Fibroblast of gingiva (primary cell): ENCODE results near the gene GAMT.
A peak's percentile ranks its signal among the peaks of the same experiment; 100 is the strongest.

Experiments
- DNase-seq: peaks from one replicate; pipeline ENCODE4 v3.0.0-alpha.2; 2011; ENCODE audit warnings: low read depth

Gene GAMT

GRCh38 chr19:1418496-1418775 lies 17.1 kb upstream of the GAMT start:
- no peak for DNase-seq

- DNase-seq, result no peak
Measured at GRCh38 chr19:1417681-1418495, 16.5 kb upstream of the GAMT start.

GRCh38 chr19:1417145-1417544 lies 15.8 kb upstream of the GAMT start:
- DNase-seq, result peak; percentile 71

GRCh38 chr19:1416014-1416841 lies 14.9 kb upstream of the GAMT start:
- no peak for DNase-seq

- DNase-seq, result no peak
Measured at GRCh38 chr19:1412995-1413800, 11.9 kb upstream of the GAMT start.

- no peak for DNase-seq
Measured at GRCh38 chr19:1412323-1412923, 11.1 kb upstream of the GAMT start.

- DNase-seq, result peak; percentile 66
Measured at GRCh38 chr19:1411255-1412191, 10.2 kb upstream of the GAMT start.

- no peak for DNase-seq
Measured at GRCh38 chr19:1410789-1411188, 9.4 kb upstream of the GAMT start.

GRCh38 chr19:1410136-1410786 lies 8.9 kb upstream of the GAMT start:
- no peak for DNase-seq

- DNase-seq, result no peak
Measured at GRCh38 chr19:1409204-1410005, 8.1 kb upstream of the GAMT start.

GRCh38 chr19:1408300-1409203 lies 7.2 kb upstream of the GAMT start:
- peak; percentile 65 for DNase-seq

- no peak for DNase-seq
Measured at GRCh38 chr19:1407528-1408299, 6.4 kb upstream of the GAMT start, which contains the start of gene DAZAP1. DAZAP1 (plus strand) TSS chr19:1407586; CDS start chr19:1407774, 188 bp downstream.

GRCh38 chr19:1406774-1407527 lies 5.6 kb upstream of the GAMT start:
- peak; percentile 98 for DNase-seq

- no peak for DNase-seq
Measured at GRCh38 chr19:1402411-1403070, 1.2 kb upstream of the GAMT start.

GRCh38 chr19:1401889-1402217 lies 511 bp upstream of the GAMT start:
- no peak for DNase-seq

GRCh38 chr19:1400281-1401137 lies 833 bp downstream of the GAMT start:
- DNase-seq, result no peak
